Mucosa of gallbladder (tissue), 1 donor: Measurements from ENCODE around the gene JAKMIP1. TPM values are rescaled to one million over a fixed set of nuclear protein-coding genes. Genes with fewer than 3 reads are reported as not detected.

Experiments used
- DNase-seq: peaks from one replicate; pipeline ENCODE4 v3.0.0-alpha.2; 2020; ENCODE audit warnings: low spot score
- total RNA-seq: library from RNA; stranded (reverse); gene quantifications from one replicate; pipeline ENCODE4 v1.2.1, GENCODE V29; 2021
- donor health status: DM: no; HTN: no; CAD: no.

JAKMIP1 gene
- total RNA-seq, result 0.37 TPM

GRCh38 chr4:6200011-6200921 is at the start of gene JAKMIP1:
TSS of gene JAKMIP1 (minus strand) at chr4:6200549. CDS start at chr4:6112850, 87,699 bp downstream.
- DNase-seq, result peak; percentile 85

DNA sequence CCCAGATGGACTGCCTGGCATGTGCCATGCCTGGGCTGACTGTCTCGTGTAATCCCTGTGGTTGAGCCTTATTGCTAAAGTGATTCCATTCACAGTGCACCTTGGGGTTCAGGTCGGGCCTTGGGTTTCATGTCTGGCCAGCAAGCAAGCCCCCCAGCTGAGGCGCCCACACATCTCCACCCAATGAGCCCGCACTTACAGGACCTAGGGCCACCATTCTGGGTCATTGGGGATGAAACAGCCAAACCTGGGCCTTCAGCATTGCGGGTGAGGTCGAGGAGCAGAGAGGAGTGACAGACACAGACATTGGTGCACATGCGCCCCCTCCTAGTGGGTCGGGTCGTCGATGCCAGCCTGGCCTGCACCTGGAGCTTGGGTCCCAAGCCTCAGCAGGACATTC is 48.0 kb upstream of the JAKMIP1 start:
- no peak for DNase-seq

- no peak for DNase-seq
Observed at GRCh38 chr4:6246170-6246634, 45.9 kb upstream of the JAKMIP1 start.

GRCh38 chr4:6245246-6246169 is 45.2 kb upstream of the JAKMIP1 start:
- no peak for DNase-seq

GRCh38 chr4:6242271-6243029 is 42.1 kb upstream of the JAKMIP1 start:
- DNase-seq, result no peak

- no peak for DNase-seq
Observed at GRCh38 chr4:6241062-6241845, 40.9 kb upstream of the JAKMIP1 start.

DNA sequence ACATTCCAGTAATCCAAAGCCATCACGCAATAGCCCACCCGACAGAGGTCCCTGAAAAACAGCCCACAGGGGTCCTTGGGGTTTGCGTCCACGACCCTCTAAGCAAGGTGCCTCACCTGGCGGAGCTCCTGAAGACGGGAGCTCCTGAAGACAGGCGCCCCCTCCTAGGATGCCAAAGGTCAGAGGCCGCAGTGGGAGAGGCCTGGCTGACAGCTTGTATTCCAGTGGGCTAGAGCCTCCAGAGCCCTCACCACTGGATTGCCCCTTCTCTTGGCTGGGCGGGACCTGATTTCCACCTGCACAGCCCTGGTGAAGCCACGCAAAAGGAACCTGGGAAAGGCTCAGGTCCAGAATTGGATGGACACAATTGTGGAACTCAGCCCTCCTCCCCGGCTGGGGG is 39.6 kb upstream of the JAKMIP1 start:
- DNase-seq, result no peak

- DNase-seq, result no peak
Observed at GRCh38 chr4:6239486-6239885, 39.1 kb upstream of the JAKMIP1 start.

DNA sequence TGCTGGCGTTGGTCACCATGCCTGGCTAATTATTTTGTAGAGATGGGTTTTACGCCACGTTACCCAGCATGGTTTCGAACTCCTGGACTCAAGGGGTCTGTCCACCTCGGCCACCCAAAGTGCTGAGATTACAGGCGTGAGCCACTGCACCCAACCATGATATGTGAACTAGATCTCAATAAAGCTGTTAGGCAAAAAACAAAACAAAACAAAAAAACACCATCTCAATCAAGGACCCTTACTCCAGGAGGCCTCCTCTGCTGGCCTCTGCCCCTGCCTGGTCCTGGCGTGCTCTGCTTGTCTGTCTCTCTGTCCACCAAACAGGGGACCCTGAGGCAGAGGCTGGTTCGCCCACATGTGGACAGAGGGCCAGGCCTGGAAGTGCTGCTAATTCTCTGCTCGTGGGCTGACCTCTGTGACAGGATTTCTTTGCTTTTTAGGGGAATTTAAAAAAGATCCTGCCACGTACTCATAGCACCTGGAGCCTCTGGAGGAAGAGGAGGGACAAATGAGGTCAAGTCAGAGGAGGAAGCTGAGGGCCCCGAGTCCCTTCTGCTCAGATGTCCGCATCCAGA is 36.6 kb upstream of the JAKMIP1 start:
- DNase-seq, result no peak

DNA sequence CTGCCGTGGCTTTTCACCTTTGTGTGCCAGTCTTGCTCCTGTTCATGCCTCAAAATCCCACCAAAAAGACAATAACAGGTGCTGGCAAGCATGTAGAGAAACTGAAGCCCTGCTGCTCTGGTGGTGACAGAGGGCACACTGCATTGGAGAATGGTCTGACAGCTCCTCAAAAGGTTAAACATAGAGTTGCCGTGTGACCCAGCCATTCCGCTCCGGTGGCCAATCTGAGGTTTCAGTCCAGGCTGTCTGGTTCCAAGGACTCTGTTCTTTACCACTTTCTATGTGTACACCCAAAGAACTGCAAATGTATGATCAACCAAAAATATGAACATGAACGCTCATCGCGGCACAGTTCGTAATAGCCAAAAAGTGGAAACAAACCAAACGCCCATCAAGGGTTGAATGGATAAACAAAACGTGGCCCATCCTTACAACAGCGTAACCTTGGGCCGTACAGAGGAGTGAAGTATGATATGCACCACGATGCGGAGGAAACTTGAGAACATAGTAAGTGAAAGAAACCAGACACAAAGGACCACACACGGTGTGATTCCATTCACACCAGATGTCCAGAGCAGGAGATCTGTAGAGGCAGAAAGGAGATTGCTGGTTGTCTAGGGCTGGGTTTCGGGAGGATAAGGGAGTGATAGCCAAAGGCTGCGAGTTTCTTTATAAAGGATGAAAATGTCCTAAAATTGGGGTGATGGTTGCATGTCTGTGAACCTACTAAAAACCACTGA is 35.7 kb upstream of the JAKMIP1 start:
- DNase-seq, result peak; percentile 21

- no peak for DNase-seq
Observed at GRCh38 chr4:6235012-6235411, 34.7 kb upstream of the JAKMIP1 start.

DNA sequence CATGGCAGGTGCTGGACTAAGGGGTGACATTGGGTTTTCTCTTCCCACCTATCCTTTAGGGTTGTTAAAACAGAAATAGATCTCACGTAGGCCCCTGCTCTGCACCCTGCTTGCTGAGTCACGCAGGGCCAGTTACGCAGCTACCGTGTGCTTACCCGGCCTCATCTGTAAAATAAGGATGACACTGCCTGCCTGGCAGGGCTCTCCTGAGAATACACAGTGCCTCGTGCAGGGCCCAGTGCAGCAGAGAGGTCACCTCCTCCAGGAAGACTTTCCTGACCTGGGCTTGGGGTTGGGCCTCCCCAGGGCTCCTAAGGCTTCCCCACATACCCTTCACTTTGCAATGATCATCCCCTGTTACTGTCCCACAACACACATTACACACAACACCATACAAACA is 33.6 kb upstream of the JAKMIP1 start:
- no peak for DNase-seq

- DNase-seq, result no peak
Observed at GRCh38 chr4:6232836-6233785, 32.8 kb upstream of the JAKMIP1 start.

DNA sequence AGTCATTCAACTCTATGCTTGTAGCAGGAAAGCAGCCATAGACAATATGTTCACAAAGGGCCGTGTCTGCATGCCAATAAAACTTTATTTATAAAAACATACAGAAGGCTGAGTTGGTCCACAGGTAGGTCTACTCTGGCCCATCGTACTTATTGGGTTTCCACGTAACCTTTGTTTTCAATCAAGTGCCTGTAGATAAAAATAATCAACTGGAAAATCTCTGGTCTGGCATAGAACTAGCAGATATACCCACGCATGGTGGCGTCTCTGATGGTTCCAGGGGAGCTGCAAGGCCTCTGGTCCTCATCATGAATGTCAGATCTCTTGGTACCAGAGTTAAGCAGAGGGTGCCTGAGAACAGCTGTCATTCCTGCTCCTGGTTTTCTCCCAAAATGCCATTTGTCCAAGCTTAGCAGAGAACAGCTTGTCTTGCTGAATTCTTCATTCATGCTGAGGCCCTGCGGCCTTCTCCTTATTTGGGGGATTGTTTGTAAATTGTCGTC is 31.4 kb upstream of the JAKMIP1 start:
- DNase-seq, result no peak

GRCh38 chr4:6230827-6231662 is 30.7 kb upstream of the JAKMIP1 start:
- no peak for DNase-seq

DNA sequence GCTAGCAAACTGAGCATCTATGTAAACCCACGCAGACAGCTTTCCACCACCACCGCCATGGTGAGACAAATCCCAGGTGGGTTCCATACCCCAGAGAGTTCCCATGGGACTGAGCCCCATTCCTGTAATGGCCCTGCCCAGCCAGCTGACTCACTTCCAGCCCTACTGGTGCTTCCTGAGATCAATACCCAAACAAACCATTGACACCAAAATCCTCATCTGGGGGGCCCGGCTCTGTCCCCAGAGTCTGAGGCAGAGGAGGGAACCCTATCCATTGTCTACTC is 30.1 kb upstream of the JAKMIP1 start:
- DNase-seq, result no peak

DNA sequence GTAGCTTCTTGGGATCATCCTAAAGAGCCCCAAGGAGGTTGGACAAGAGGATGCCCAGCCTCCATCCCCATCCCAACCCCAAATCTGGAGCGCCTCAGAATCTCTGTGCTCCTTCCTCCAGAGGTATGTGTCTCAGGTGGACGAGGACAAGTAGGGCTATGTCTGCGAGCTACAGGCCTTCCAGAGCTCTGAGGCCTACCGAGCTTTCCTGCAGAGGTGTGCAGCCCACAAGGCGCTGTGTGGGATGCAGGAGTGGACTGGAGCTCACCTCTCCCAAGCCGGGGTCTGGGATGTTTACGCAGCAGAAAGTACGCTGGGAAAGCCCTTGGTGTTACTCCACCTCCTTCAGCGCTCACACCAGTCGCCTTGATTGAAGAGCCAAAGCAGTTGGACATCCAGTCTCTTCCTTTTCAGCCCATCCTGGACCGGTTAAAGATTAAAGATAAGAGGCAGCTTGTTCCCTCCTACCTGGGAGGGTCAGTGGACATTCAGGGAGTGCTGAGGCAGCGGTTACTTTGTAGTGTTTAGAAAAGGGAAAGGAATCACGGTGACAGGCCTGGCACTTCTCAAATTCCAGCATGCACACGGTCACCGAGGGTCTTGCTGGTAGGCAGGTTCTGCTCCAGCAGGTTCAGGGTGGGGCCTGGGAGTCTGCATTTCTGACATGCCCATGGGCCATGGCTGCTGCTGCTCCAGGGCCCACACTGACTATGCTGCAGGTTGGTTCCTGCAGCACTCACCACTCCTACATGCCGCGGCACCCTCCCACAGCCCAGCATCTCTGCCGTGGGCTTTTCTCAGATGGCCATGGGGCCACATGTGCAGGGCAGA is 29.5 kb upstream of the JAKMIP1 start:
- DNase-seq, result no peak
